Measurements from ENCODE around the gene SPINK4.

Gene SPINK4

GRCh38 chr9:33290247-33291030 lies 50.5 kb downstream of the SPINK4 start, which contains the start of gene NFX1:
NFX1 (plus strand) TSS chr9:33290516; CDS start chr9:33290573, 57 bp downstream.
- peak; percentile 92 for DNase-seq (ENCODE audit: low read depth)
- peak within 1 kb of the TSS; percentile 95 for H3K4me3 ChIP-seq (ENCODE audit: low read depth, low read length)
- no peak for TF ChIP-seq CTCF (IDR thresholded peaks at IDR 0.05; ENCODE audit: control insufficient read depth, extremely low read depth, insufficient read depth)

DNA sequence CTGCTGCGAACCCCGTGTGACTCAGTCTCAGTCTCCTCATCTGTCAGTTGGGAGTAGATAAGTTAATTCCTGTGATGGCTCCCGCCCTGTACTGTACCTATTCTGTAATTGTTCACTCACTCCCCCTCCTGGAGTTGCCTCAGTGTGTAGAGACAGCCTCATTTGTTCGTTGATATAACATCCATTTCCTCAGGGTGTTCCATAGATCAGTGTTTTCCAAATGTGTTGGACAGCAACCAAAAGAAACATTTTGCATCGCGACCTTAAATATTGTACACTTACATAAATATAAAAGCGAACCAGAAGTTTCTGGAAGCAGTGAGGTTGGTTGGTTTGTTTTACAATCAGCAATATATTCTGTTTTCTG lies 51.0 kb downstream of the SPINK4 start:
- no peak for DNase-seq (ENCODE audit: low read depth)
- 0 out of 2 replicates have a peak, but pooled peaks have one; percentile 16 for TF ChIP-seq CTCF (IDR thresholded peaks at IDR 0.05; ENCODE audit: control insufficient read depth, extremely low read depth, insufficient read depth)
- H3K4me3 ChIP-seq (ENCODE audit: low read depth, low read length): peak overlapping the region; percentile 95

DNA sequence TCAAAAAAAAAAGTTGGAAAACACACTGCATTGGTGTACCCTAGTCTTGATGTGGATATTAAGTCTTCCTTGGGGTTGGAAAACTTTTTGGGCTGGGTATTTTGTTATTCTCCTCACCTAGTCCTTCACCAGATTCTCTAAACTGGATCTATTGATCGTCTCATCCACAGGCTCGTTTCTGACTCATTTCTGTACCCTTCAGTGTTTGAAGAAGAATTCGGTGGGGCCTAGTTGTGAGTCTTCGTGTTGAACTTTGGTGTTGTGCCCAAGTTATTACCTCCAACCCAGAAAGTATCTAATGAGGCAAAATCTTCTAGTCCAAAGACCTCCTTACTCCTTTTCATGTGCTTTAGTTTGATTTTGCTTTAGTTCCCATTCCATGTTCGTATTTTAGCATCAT lies 51.9 kb downstream of the SPINK4 start:
- DNase-seq (ENCODE audit: low read depth): no peak
- peak overlapping the region; percentile 95; the same call in 1 of the 2 replicates for H3K4me3 ChIP-seq (ENCODE audit: low read depth, low read length)
- no peak for TF ChIP-seq CTCF (IDR thresholded peaks at IDR 0.05; ENCODE audit: control insufficient read depth, extremely low read depth, insufficient read depth)

DNA sequence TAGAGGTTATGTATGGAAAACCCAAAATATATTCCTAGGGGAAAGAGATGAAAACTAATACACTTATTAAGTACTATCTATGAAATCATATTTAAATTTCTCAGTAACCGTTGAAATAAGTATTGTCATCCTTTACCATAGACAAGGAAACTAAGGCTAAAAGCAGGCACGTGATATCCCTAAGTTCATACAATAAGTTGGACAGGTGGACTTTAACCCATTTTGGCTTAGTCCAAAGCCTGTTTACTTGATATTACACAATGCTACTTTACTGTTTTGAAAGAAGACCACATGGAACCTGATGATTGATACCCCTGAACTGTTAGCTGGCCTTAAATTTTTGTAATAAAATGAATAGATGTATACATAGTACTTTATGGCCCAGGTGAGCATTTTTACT lies 53.8 kb downstream of the SPINK4 start:
- TF ChIP-seq CTCF (IDR thresholded peaks at IDR 0.05; ENCODE audit: control insufficient read depth, extremely low read depth, insufficient read depth): no peak
- no peak for DNase-seq (ENCODE audit: low read depth)
- no peak overlapping the region for H3K4me3 ChIP-seq (ENCODE audit: low read depth, low read length)

DNA sequence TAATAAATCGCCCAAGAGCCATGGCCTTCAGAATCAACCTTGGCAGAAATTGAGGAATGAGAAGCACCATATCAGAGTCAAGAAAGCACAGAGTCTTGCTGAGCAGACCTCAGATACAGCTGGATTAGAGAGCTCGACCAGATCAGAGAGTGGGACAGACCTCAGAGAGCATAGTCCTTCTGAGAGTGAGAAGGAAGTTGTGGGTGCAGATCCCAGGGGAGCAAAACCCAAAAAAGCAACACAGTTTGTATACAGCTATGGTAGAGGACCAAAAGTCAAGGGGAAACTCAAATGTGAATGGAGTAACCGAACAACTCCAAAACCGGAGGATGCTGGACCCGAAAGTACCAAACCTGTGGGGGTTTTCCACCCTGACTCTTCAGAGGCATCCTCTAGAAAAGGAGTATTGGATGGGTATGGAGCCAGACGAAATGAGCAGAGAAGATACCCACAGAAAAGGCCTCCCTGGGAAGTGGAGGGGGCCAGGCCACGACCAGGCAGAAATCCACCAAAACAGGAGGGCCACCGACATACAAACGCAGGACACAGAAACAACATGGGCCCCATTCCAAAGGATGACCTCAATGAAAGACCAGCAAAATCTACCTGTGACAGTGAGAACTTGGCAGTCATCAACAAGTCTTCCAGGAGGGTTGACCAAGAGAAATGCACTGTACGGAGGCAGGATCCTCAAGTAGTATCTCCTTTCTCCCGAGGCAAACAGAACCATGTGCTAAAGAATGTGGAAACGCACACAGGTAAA lies 54.9 kb downstream of the SPINK4 start:
- TF ChIP-seq CTCF (IDR thresholded peaks at IDR 0.05; ENCODE audit: control insufficient read depth, extremely low read depth, insufficient read depth): no peak
- no peak overlapping the region for H3K4me3 ChIP-seq (ENCODE audit: low read depth, low read length)
- no peak for DNase-seq (ENCODE audit: low read depth)

DNA sequence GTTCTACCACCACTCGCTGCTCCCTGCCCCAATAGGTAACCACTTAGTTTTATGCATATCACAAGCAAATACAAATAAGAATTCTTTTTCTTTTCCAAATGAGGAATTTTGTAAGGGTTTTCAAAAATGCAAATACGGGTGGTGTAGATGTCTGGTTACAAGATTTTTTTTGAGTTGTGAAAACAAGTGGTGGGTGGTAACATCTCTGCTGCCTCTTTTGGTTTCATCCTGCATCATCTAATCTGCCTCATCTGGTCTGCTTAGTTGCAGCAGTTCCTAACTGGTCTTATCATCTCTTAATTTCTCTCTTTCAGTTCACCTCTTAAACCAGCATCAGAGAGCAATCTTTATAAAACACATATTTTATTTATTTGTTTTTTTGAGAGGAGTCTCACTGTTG lies 55.6 kb downstream of the SPINK4 start:
- no peak overlapping the region for H3K4me3 ChIP-seq (ENCODE audit: low read depth, low read length)
- DNase-seq (ENCODE audit: low read depth): no peak
- TF ChIP-seq CTCF (IDR thresholded peaks at IDR 0.05; ENCODE audit: control insufficient read depth, extremely low read depth, insufficient read depth): no peak
